Stomach (tissue), 9 donors: ENCODE results near the gene FUCA1. TPM values are rescaled to one million over a fixed set of nuclear protein-coding genes. Genes with fewer than 3 reads are reported as not detected.
A peak's percentile ranks its signal among the peaks of the same experiment; 100 is the strongest.
"Not testable (repeated sequence)": the region's sequence is repeated elsewhere in the genome, so short reads cannot be mapped to it uniquely, and the experiment has no call there.

Experiments used
- DNase-seq, 2 donors: peaks; one replicate each; pipeline versions ENCODE4 v3.0.0 to v3.0.0-alpha.2; 2013 to 2019
- H3K27ac ChIP-seq, 5 donors: fragments of 200-600 bp in 4 of 5; sonication (generic) in 4 of 5; one replicate each; pipeline ENCODE4 v1.5.1; 2013 to 2019; ENCODE audit warnings: mild to moderate bottlenecking in 1 of 5, moderate library complexity in 1 of 5
- H3K27me3 ChIP-seq, 3 donors: fragments of 200-600 bp; sonication (generic); one replicate each; pipeline ENCODE4 v1.5.1; 2017 to 2019; ENCODE audit warnings: mixed run types in 1 of 3
- H3K36me3 ChIP-seq, 4 donors: fragments of 200-600 bp; sonication (generic); 1 replicate in 3 of 4; 2 replicates in 1 of 4; pipeline ENCODE4 v1.5.1; 2016 to 2019
- H3K4me1 ChIP-seq, 4 donors: fragments of 200-600 bp; sonication (generic); one replicate each; pipeline ENCODE4 v1.5.1; 2016 to 2019
- H3K4me3 ChIP-seq, 4 donors: fragments of 200-600 bp; sonication (generic) in 3 of 4; one replicate each; pipeline ENCODE4 v1.5.1; 2016 to 2019; ENCODE audit warnings: mild to moderate bottlenecking in 1 of 4
- H3K9me3 ChIP-seq, 4 donors: fragments of 200-600 bp; sonication (generic); one replicate each; pipeline ENCODE4 v1.5.1; 2016 to 2019
- CTCF ChIP-seq, 7 experiments: fragments of 450-650 bp in 4 of 7; fragments of 200-600 bp in 3 of 7; sonication (generic) in 3 of 7; IDR thresholded peaks; one replicate each; pipeline ENCODE4 v1.5.1; 2016 to 2019; ENCODE audit warnings: antibody characterized with exemption in 7 of 7, control low read depth in 2 of 7, mild to moderate bottlenecking in 1 of 7
- EP300 ChIP-seq: sonication (generic); formaldehyde crosslinking; IDR thresholded peaks from one replicate; pipeline ENCODE4 v1.6.1; 2017; ENCODE audit warnings: antibody characterized with exemption
- POLR2A ChIP-seq, 4 donors: fragments of 450-650 bp; IDR thresholded peaks; one replicate each; pipeline ENCODE4 v1.6.1; 2016; ENCODE audit warnings: antibody characterized with exemption in 4 of 4, control low read depth in 2 of 4, mild to moderate bottlenecking in 1 of 4, moderate library complexity in 1 of 4
- POLR2AphosphoS5 ChIP-seq, 3 donors: sonication (generic); formaldehyde crosslinking; IDR thresholded peaks; one replicate each; pipeline ENCODE4 v1.6.1; 2016; ENCODE audit warnings: antibody characterized with exemption in 3 of 3
- WGBS, 5 donors: extraction: QIAGEN DNeasy Blood & Tissue Kit in 3 of 5; methylation state at CpG; one replicate each; pipeline versions ENCODE4 v1.1.5 to v1.1.7; 2013 to 2018; 5-methylcytosine and 5-hydroxymethylcytosine counted together
- intact Hi-C: fragments of 100-400 bp; cut with DNase I; formaldehyde crosslinking; loops from one replicate; pipeline ENCODE4 v1.15.1; 2023; ENCODE audit warnings: low total_unique reads
- polyA plus RNA-seq, 3 donors: library from polyadenylated mRNA; stranded (reverse); fragments of 200-250 nt; gene quantifications; one replicate each; pipeline ENCODE4 v1.2.3, GENCODE V29; 2013
- total RNA-seq, 5 donors: library from RNA; depleted of rRNA; stranded (reverse); fragments of >200 nt; gene quantifications; one replicate each; pipeline versions ENCODE4 v1.1.0 to v1.2.3, GENCODE V29; 2014 to 2016
- donor health status: healthy with polysubstance abuse.
- donor health status: Bipolar disorder and iron deficiency.
- donor health status: healthy.

FUCA1 gene
- total and polyA plus RNA-seq, 8 donors, result 4.1 to 80.0 (median 23.0) TPM

GRCh38 chr1:23836037-23836436 lies 32.1 kb downstream of the FUCA1 start:
- DNase-seq, result no peak
- Histone ChIP-seq H3K27ac (no peak overlapping the region), H3K36me3 (no peaks in the 10 kb centered on the region), H3K27me3 (no peaks in the 10 kb centered on the region), H3K4me3 (no peak overlapping the region), H3K9me3 (no peaks in the 10 kb centered on the region), H3K4me1 (peaks cover 4 to 15% (median 13%) of the 10 kb centered on the region in 4 donors)
- WGBS, 5 donors, result 68 to 85% (median 78%) methylated on average over 3 of the region's 3 CpGs
- intact Hi-C loops, result no loop called here
- TF ChIP-seq EP300, result no peak
- no peak for TF ChIP-seq POLR2A (IDR thresholded peaks at IDR 0.05)
- TF ChIP-seq POLR2AphosphoS5 (IDR thresholded peaks at IDR 0.05), result no peak
- no peak for TF ChIP-seq CTCF (IDR thresholded peaks at IDR 0.05)

GRCh38 chr1:23834156-23834555 lies 33.9 kb downstream of the FUCA1 start:
- H3K9me3 ChIP-seq, intact Hi-C loops: not testable (repeated sequence)
- WGBS, 5 donors, result 77 to 88% (median 84%) methylated on average over 6 of the region's 6 CpGs

GRCh38 chr1:23827717-23828116 lies 40.4 kb downstream of the FUCA1 start:
- Histone ChIP-seq H3K27me3 (no peaks in the 10 kb centered on the region), H3K4me1 (peaks cover 5 to 18% (median 13%) of the 10 kb centered on the region in 4 donors), H3K9me3 (no peaks in the 10 kb centered on the region), H3K36me3 (no peaks in the 10 kb centered on the region), H3K27ac (no peak overlapping the region), H3K4me3 (no peak overlapping the region)
- intact Hi-C loops, result no loop called here
- no peak for TF ChIP-seq POLR2A (IDR thresholded peaks at IDR 0.05)
- no peak for TF ChIP-seq CTCF (IDR thresholded peaks at IDR 0.05)
- no peak for TF ChIP-seq POLR2AphosphoS5 (IDR thresholded peaks at IDR 0.05)
- no peak for TF ChIP-seq EP300
- DNase-seq, result no peak
- 81 to 90% (median 83%) methylated on average over 1 of the region's 1 CpG for WGBS, 5 donors

More at GRCh38 chr1:23834156-23834555, 33.9 kb downstream of the FUCA1 start:
- H3K4me3 ChIP-seq, DNase-seq, H3K27me3 ChIP-seq, H3K36me3 ChIP-seq, H3K27ac ChIP-seq: not testable (repeated sequence)
- H3K4me1 ChIP-seq, result peaks cover 9 to 20% (median 13%) of the 10 kb centered on the region in 4 donors

- H3K4me3 ChIP-seq, H3K9me3 ChIP-seq, H3K36me3 ChIP-seq, H3K27ac ChIP-seq, intact Hi-C loops, DNase-seq, H3K27me3 ChIP-seq: not testable (repeated sequence)
- 95 to 98% (median 95%) methylated on average over 13 of the region's 13 CpGs for WGBS, 5 donors
- H3K4me1 ChIP-seq, result peaks cover 5 to 24% (median 13%) of the 10 kb centered on the region in 4 donors
Measured at GRCh38 chr1:23826590-23826989, 41.5 kb downstream of the FUCA1 start.

- H3K27ac ChIP-seq, result peak overlapping the region; percentile 85 to 97 (median 95)
- no peaks in the 10 kb centered on the region for H3K9me3 ChIP-seq
- TF ChIP-seq EP300, result no peak
- TF ChIP-seq POLR2A (IDR thresholded peaks at IDR 0.05), result no peak
- no peak for TF ChIP-seq CTCF (IDR thresholded peaks at IDR 0.05)
- TF ChIP-seq POLR2AphosphoS5 (IDR thresholded peaks at IDR 0.05), result no peak
- peaks cover 5 to 24% (median 13%) of the 10 kb centered on the region in 4 donors for H3K4me1 ChIP-seq
- H3K27me3 ChIP-seq, result no peaks in the 10 kb centered on the region
- no peaks in the 10 kb centered on the region for H3K36me3 ChIP-seq
- DNase-seq, result no peak
- intact Hi-C loops, result no loop called here
- 52 to 66% (median 55%) methylated on average over 22 to 24 of the region's 24 CpGs for WGBS, 5 donors
- peak overlapping the region; percentile 74 to 98 (median 92) for H3K4me3 ChIP-seq
Measured at GRCh38 chr1:23825762-23826522, 42.1 kb downstream of the FUCA1 start.
